Nephron (organoid): Measurements from ENCODE around the gene PRSS53.
"Not testable (repeated sequence)": the region's sequence is repeated elsewhere in the genome, so short reads cannot be mapped to it uniquely, and the experiment has no call there.

Experiments used
- H3K27ac Mint-ChIP-seq, 3 experiments: 2 replicates each; pipeline ENCODE4 v1.8.0; 2020; ENCODE audit warnings: mixed read lengths in 3 of 3, mild to moderate bottlenecking in 2 of 3, moderate library complexity in 1 of 3
- H3K27me3 Mint-ChIP-seq: 2 replicates; pipeline ENCODE4 v1.8.0; 2021; ENCODE audit warnings: low read depth, mild to moderate bottlenecking, moderate library complexity, mixed read lengths
- H3K36me3 Mint-ChIP-seq: 2 replicates; pipeline ENCODE4 v1.8.0; 2020; ENCODE audit warnings: low read depth, mixed read lengths
- H3K4me1 Mint-ChIP-seq: 2 replicates; pipeline ENCODE4 v1.8.0; 2020; ENCODE audit warnings: mixed read lengths
- H3K4me3 Mint-ChIP-seq, 3 experiments: 2 replicates each; pipeline ENCODE4 v1.8.0; 2020; ENCODE audit warnings: mild to moderate bottlenecking in 3 of 3, mixed read lengths in 3 of 3, moderate library complexity in 2 of 3
- H3K9me3 Mint-ChIP-seq: 2 replicates; pipeline ENCODE4 v1.8.0; 2020; ENCODE audit warnings: mixed read lengths
- CTCF ChIP-seq, 3 experiments: fragments of 200-600 bp; sonication (generic); IDR thresholded peaks; one replicate each; pipeline ENCODE4 v1.5.0; 2021; ENCODE audit warnings: antibody characterized with exemption in 3 of 3; ENCODE audit not compliant: unreplicated experiment in 3 of 3

The PRSS53 gene

GRCh38 chr16:31108035-31108793 lies 19.5 kb upstream of the PRSS53 start, which contains the start of gene BCKDK:
TSS of gene BCKDK (plus strand) at chr16:31108386. CDS start at chr16:31109224, 838 bp downstream.
- no peaks in the 10 kb centered on the region for H3K27me3 Mint-ChIP-seq
- TF ChIP-seq CTCF (IDR thresholded peaks at IDR 0.05; ENCODE audit: unreplicated experiment in 3 of 3): no peak

DNA sequence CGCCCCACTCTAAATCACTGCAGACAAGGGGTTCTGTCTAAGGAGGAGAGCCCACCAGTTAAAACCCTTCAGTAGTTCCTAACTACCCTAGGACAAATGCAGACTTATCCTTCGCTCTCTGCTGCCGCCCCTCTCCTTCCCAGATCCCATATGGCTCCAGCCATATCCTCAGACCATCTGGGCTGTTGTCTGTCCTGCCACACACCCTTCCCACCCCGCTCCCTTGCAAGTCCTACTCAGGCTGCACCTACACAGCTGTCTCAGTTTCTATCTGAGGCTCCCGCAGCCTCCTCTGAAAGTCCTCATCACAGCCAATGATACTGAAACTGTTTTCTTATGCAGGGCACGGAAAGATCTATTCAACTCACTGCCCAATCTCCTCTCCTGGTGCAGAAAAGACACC lies 18.7 kb upstream of the PRSS53 start:
- Mint-ChIP-seq H3K4me1 (peaks cover 13% of the 10 kb centered on the region), H3K27me3 (no peaks in the 10 kb centered on the region), H3K27ac (peak overlapping the region in 2 of 3 experiments; percentile 35 to 91), H3K9me3 (no peaks in the 10 kb centered on the region), H3K36me3 (peaks cover 19% of the 10 kb centered on the region), H3K4me3 (peak overlapping the region; percentile 82 to 90 (median 88))
- TF ChIP-seq CTCF (IDR thresholded peaks at IDR 0.05; ENCODE audit: unreplicated experiment in 3 of 3): no peak

More at GRCh38 chr16:31108035-31108793, 19.5 kb upstream of the PRSS53 start, which contains the start of gene BCKDK:
- Mint-ChIP-seq H3K36me3 (peaks cover 22% of the 10 kb centered on the region), H3K9me3 (no peaks in the 10 kb centered on the region), H3K4me3 (peak within 1 kb of the TSS; percentile 88 to 90 (median 88)), H3K27ac (peak within 1 kb of the TSS in 2 of 3 experiments; percentile 68 to 91), H3K4me1 (peaks cover 13% of the 10 kb centered on the region)

- peaks cover 13% of the 10 kb centered on the region for H3K4me1 Mint-ChIP-seq
- peaks cover 16% of the 10 kb centered on the region for H3K36me3 Mint-ChIP-seq
- no peaks in the 10 kb centered on the region for H3K27me3 Mint-ChIP-seq
- H3K27ac Mint-ChIP-seq: peak overlapping the region in 2 of 3 experiments; percentile 35 to 91
- no peaks in the 10 kb centered on the region for H3K9me3 Mint-ChIP-seq
- TF ChIP-seq CTCF (IDR thresholded peaks at IDR 0.05; ENCODE audit: unreplicated experiment in 3 of 3): no peak
- H3K4me3 Mint-ChIP-seq: peak overlapping the region; percentile 82 to 90 (median 88)
Measured at GRCh38 chr16:31106509-31107464, 18.0 kb upstream of the PRSS53 start.

DNA sequence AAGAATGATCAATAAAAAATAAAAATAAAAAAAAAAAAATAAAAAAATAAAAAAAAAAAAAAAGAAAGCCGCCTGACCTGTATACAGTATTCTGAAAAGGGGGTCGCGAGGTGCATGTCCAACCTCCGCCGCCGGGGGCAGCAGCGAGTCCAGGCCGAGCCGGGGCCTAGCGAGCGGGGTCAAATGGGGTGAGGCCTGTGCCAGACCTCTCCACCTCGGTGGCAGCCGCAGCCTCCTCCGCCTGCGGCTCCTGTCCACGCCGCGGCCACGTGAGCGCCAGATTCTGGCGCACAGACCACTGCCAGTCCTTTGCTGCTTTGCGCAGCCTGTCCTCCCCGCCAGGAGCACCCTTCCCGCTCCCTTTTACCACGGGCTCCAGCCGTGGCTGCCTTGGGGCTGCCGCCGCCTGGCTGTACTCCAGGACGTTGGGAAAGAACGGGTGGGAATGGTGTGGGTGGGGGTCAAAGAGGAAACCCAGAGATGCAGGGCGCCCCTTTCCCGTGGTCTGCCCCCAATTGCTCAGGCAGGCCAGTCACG lies 17.0 kb upstream of the PRSS53 start:
- Mint-ChIP-seq H3K4me1 (peaks cover 16% of the 10 kb centered on the region), H3K27ac (no peak overlapping the region), H3K36me3 (peaks cover 10% of the 10 kb centered on the region), H3K9me3 (no peaks in the 10 kb centered on the region), H3K4me3 (peak overlapping the region; percentile 41 to 67 (median 57)), H3K27me3 (no peaks in the 10 kb centered on the region)
- peak; percentile 66 to 76 (median 71) for TF ChIP-seq CTCF (IDR thresholded peaks at IDR 0.05; ENCODE audit: unreplicated experiment in 3 of 3)

GRCh38 chr16:31100876-31101641 lies 12.3 kb upstream of the PRSS53 start:
- H3K27ac Mint-ChIP-seq: peak overlapping the region; percentile 71 to 98 (median 92)
- H3K27me3 Mint-ChIP-seq, H3K9me3 Mint-ChIP-seq, H3K4me1 Mint-ChIP-seq, H3K36me3 Mint-ChIP-seq: not testable (repeated sequence)
- H3K4me3 Mint-ChIP-seq: peak overlapping the region in 1 of 3 experiments; percentile 42
